Thoracic aorta (tissue), 2 donors: Measurements from ENCODE around the gene THBS1. TPM values are rescaled to one million over a fixed set of nuclear protein-coding genes. Genes with fewer than 3 reads are reported as not detected.

ENCODE experiments used
- ATAC-seq: fragments of 150-250 bp; one replicate; pipeline ENCODE4 v1.8.0; 2017; ENCODE audit warnings: low read depth; ENCODE audit not compliant: insufficient number of reproducible peaks, low FRiP score
- DNase-seq: peaks from one replicate; pipeline ENCODE4 v3.0.0-alpha.2; 2020; ENCODE audit warnings: low spot score
- H3K27ac ChIP-seq, 2 donors: fragments of 200-600 bp; sonication (generic); 1 replicate in 1 of 2; 2 replicates in 1 of 2; pipeline ENCODE4 v1.5.1; 2016; ENCODE audit warnings: mild to moderate bottlenecking in 2 of 2, moderate library complexity in 2 of 2
- H3K27me3 ChIP-seq: fragments of 200-600 bp; sonication (generic); replicated peaks from 2 replicates; pipeline ENCODE4 v1.6.0; 2016; ENCODE audit warnings: mild to moderate bottlenecking; ENCODE audit not compliant: insufficient read depth
- H3K36me3 ChIP-seq: fragments of 200-600 bp; sonication (generic); one replicate; pipeline ENCODE4 v1.5.1; 2016
- H3K4me1 ChIP-seq, 2 donors: fragments of 200-600 bp; sonication (generic); 1 replicate in 1 of 2; 2 replicates in 1 of 2; pipeline versions ENCODE4 v1.5.1 to v1.6.0; 2016; ENCODE audit warnings: low read depth in 2 of 2, mild to moderate bottlenecking in 1 of 2; ENCODE audit not compliant: control insufficient read depth in 1 of 2
- H3K4me3 ChIP-seq: fragments of 200-600 bp; sonication (generic); 2 replicates; pipeline ENCODE4 v1.5.1; 2016; ENCODE audit warnings: mild to moderate bottlenecking
- H3K9me3 ChIP-seq: fragments of 200-600 bp; sonication (generic); 2 replicates; pipeline ENCODE4 v1.5.1; 2016
- CTCF ChIP-seq: fragments of 200-600 bp; sonication (generic); IDR thresholded peaks from one replicate; pipeline ENCODE4 v1.5.1; 2019; ENCODE audit warnings: antibody characterized with exemption
- total RNA-seq, 2 donors: library from RNA; depleted of rRNA; stranded (reverse); fragments of >200 nt; gene quantifications; one replicate each; pipeline versions ENCODE4 v1.1.0 to v1.2.3, GENCODE V29; 2016

THBS1 gene
- total RNA-seq, 2 donors from 2014 or later: 868 to 1,389 TPM

- H3K36me3 ChIP-seq: no peaks in the 10 kb centered on the region
- peaks cover 0 to 8% of the 10 kb centered on the region in 2 donors for H3K4me1 ChIP-seq
- H3K9me3 ChIP-seq: no peaks in the 10 kb centered on the region
- TF ChIP-seq CTCF: no peak
- ATAC-seq (no peak), DNase-seq (no peak)
- no peaks in the 10 kb centered on the region for H3K27me3 ChIP-seq
- H3K4me3 ChIP-seq: no peak overlapping the region
- no peak overlapping the region for H3K27ac ChIP-seq
These were observed 40.8 kb upstream of the THBS1 start for GRCh38 chr15:39539973-39540558.

- no peak for TF ChIP-seq CTCF
- no peaks in the 10 kb centered on the region for H3K27me3 ChIP-seq
- H3K4me3 ChIP-seq: no peak overlapping the region
- DNase-seq: no peak
- no peaks in the 10 kb centered on the region for H3K36me3 ChIP-seq
- peaks cover 0 to 8% of the 10 kb centered on the region in 2 donors for H3K4me1 ChIP-seq
- H3K9me3 ChIP-seq: peaks cover 3% of the 10 kb centered on the region
- no peak overlapping the region for H3K27ac ChIP-seq
- ATAC-seq: no peak
These were observed 38.4 kb upstream of the THBS1 start for GRCh38 chr15:39542385-39543065.

- Histone ChIP-seq H3K4me3 (no peak overlapping the region), H3K9me3 (peaks cover 3% of the 10 kb centered on the region), H3K36me3 (no peaks in the 10 kb centered on the region), H3K27me3 (no peaks in the 10 kb centered on the region), H3K4me1 (peaks cover 0 to 8% of the 10 kb centered on the region in 2 donors), H3K27ac (no peak overlapping the region)
- DNase-seq: no peak
- TF ChIP-seq CTCF: no peak
- no peak for ATAC-seq
These were observed 37.2 kb upstream of the THBS1 start for GRCh38 chr15:39543651-39544050.

GRCh38 chr15:39546842-39547241, 34.0 kb upstream of the THBS1 start:
- Histone ChIP-seq H3K27ac (no peak overlapping the region), H3K4me1 (no peaks in the 10 kb centered on the region), H3K27me3 (no peaks in the 10 kb centered on the region), H3K4me3 (no peak overlapping the region), H3K9me3 (peaks cover 3% of the 10 kb centered on the region), H3K36me3 (no peaks in the 10 kb centered on the region)
- ATAC-seq: no peak
- no peak for DNase-seq
- TF ChIP-seq CTCF: no peak

GRCh38 chr15:39548561-39548960, 32.3 kb upstream of the THBS1 start:
- no peak for ATAC-seq

More at GRCh38 chr15:39548561-39548960, 32.3 kb upstream of the THBS1 start:
- Histone ChIP-seq H3K27ac (no peak overlapping the region), H3K9me3 (peaks cover 3% of the 10 kb centered on the region), H3K4me1 (no peaks in the 10 kb centered on the region), H3K36me3 (no peaks in the 10 kb centered on the region), H3K4me3 (no peak overlapping the region), H3K27me3 (no peaks in the 10 kb centered on the region)
- TF ChIP-seq CTCF: no peak
- DNase-seq: no peak
